ENCODE data around the gene NR0B2.
A peak's percentile ranks its signal among the peaks of the same experiment; 100 is the strongest.

The NR0B2 gene

DNA sequence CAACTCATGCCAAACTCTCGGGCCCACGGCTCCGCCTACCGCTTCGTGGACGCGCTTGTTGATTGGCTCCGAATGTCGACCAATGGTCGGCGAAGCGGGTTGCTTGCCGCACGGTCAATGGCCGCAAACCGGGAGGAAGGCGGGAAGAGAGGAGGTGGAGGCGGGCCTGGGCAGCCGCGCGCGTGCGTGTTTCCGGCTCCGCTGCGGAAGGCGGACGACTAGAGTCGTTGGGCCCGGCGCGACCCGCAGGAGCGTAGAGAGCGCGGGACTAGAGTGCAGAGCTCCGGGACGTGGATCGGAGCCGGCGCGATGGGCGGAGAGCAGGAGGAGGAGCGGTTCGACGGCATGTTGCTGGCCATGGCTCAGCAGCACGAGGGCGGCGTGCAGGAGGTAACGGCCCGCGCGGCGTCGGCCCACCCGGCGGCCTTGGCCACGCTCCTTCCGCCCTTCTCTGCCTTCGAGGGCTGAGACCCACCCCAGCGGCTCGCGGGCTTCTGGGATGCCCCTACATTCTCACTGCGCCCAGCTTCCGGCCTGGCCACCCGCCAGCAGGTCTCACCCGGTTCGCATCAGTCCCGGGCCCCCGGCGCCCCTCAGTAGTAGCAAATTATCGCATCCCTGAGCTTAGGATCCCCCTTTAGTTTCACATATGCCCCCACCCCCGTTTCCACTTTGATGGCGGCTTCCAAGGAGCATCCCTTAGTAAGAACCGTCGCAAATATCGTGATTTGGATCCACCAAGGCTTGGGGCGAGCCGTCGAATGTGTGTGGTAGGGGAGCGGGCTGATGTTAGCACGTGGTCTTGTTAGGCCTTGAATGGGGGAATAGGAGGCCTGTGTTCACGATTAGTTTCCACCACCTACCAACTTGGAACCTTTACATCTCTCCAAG is 8.0 kb upstream of the NR0B2 start, which contains the start of gene NUDC:
NUDC (plus strand) TSS at position 204 of the 891 bp plus-strand sequence; CDS start at position 310, 106 bp downstream.
- peak within 1 kb of the TSS; percentile 94 for H3K4me3 ChIP-seq (ENCODE audit: low read depth, low read length)
- TF ChIP-seq, protein P1, sequence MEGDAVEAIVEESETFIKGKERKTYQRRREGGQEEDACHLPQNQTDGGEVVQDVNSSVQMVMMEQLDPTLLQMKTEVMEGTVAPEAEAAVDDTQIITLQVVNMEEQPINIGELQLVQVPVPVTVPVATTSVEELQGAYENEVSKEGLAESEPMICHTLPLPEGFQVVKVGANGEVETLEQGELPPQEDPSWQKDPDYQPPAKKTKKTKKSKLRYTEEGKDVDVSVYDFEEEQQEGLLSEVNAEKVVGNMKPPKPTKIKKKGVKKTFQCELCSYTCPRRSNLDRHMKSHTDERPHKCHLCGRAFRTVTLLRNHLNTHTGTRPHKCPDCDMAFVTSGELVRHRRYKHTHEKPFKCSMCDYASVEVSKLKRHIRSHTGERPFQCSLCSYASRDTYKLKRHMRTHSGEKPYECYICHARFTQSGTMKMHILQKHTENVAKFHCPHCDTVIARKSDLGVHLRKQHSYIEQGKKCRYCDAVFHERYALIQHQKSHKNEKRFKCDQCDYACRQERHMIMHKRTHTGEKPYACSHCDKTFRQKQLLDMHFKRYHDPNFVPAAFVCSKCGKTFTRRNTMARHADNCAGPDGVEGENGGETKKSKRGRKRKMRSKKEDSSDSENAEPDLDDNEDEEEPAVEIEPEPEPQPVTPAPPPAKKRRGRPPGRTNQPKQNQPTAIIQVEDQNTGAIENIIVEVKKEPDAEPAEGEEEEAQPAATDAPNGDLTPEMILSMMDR (IDR thresholded peaks at IDR 0.05; ENCODE audit: insufficient read depth, low read depth, low read length, missing control alignments), result no peak
- DNase-seq (ENCODE audit: low read depth), result peak; percentile 98

DNA sequence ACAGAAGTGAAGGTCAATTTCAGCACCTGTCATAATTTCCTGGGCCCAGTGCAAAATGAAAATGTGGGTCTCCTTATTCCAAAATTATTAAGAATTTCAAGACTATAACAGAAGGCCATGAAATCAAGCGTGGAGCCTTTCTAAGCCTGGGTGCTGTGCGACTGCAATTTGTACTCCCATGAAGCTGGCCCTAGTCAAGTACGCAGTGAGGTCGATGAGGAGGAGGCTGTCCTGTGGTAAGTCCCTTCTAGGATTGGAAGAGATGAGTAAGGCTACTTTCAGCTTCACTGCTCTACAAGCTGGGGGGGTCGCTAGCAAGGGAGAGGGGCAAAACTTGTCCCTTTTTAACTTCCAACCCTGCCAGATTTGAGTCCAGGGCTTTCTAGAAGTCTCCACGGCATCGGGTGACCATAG is 7.4 kb upstream of the NR0B2 start:
- no peak for DNase-seq (ENCODE audit: low read depth)
- peak overlapping the region; percentile 57 for H3K4me3 ChIP-seq (ENCODE audit: low read depth, low read length)
- TF ChIP-seq, protein P1 (IDR thresholded peaks at IDR 0.05; ENCODE audit: insufficient read depth, low read depth, low read length, missing control alignments), result no peak

DNA sequence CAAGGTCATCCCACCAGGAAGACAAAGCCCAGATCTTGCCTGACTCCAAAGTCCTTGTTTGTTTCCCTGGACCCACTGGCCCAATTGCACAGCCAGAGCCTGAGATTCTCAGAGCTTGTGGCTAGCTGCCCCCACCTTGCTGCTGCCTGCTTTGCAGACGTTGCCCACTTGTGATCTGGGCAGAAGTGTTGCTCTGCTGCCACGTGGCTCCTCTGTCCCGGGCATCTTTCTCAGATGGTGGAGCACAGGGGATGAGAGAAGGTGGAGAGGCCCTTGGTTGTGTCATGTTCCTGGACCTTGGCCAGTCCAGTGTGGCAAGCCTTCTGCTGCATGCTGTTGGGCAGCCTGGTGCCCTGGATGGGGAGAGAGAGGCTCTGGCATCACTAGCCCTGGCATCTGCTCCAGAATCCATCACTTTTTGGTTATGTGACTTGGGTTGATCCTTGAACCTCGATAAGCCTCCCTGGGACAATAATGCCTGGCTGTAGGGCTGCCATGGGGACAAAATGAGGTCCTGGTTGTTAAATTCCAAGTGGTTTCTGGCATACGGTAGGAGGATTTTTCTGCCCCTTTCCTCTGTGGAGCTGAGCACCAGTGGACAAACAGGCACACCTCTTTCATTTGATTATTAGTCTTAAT is 1.5 kb upstream of the NR0B2 start:
- no peak overlapping the region for H3K4me3 ChIP-seq (ENCODE audit: low read depth, low read length)
- TF ChIP-seq, protein P1 (IDR thresholded peaks at IDR 0.05; ENCODE audit: insufficient read depth, low read depth, low read length, missing control alignments), result no peak
- no peak for DNase-seq (ENCODE audit: low read depth)

DNA sequence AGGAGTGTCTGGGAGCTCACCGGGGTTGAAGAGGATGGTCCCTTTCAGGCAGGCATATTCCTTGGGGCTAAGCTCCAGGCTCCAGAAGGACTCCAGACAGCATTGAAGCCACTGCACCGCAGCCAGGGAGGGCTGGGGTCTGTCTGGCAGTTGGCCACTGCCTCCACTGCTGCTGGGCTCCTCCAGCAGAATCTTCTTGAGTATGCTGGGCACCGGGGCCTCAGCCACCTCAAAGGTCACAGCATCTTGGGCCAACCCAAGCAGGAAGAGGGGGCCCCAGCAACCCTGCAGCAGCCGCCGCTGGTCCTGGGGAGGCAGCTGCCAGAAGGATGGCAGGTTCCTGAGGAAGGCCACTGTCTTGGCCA is 404 bp downstream of the NR0B2 start:
- TF ChIP-seq, protein P1 (IDR thresholded peaks at IDR 0.05; ENCODE audit: insufficient read depth, low read depth, low read length, missing control alignments), result no peak
- H3K4me3 ChIP-seq (ENCODE audit: low read depth, low read length), result no peak overlapping the region
- no peak for DNase-seq (ENCODE audit: low read depth)

DNA sequence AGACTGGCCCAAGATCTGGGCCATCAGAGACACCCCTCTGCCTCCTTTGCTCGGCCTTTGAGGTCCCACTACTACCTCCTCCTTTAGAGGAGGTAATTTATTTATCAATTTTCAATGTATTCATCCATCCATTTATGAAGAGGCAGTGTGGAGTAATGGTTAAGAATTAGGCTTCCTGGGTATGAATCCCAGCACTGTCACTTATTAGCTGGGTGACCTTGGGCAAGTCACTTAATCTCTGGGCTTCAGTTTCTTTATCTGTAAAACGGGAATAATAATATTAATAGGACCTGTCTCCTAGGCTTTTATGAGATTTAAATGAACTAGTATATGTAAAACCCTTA is 1.7 kb downstream of the NR0B2 start:
- H3K4me3 ChIP-seq (ENCODE audit: low read depth, low read length), result no peak overlapping the region
- TF ChIP-seq, protein P1 (IDR thresholded peaks at IDR 0.05; ENCODE audit: insufficient read depth, low read depth, low read length, missing control alignments), result no peak
- no peak for DNase-seq (ENCODE audit: low read depth)

DNA sequence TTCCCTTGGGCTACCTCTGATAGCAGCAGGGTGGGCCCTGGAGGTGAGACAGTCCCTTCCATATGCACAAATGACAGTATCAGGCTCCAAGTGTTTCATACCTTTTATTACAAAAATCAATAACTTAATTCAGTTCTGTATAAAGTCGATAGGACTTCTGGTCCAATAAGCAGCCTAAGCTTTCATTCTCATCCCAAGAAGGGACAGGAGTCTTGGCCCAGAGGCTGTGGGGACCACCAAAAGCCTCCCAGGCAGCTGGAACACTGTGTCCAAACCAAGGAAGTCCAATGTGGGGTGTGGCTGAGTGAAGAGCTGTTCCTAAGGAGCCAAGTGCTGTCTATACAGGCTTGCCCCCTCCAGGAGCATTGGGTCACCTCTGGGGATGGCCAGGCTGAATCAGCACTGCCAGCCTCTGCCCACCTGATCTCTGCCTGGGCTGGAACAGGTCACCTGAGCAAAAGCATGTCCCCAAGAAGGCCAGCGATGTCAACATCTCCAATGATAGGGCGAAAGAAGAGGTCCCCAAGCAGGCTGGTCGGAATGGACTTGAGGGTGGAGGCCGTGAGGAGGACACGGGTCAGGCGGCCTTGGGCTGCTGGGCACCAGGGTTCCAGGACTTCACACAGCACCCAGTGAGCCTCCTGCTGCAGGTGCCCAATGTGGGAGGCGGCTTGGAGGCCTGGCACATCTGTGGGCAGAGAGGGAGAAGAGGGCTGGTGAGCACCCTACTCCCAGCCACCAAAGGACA is 2.2 kb downstream of the NR0B2 start:
- H3K4me3 ChIP-seq (ENCODE audit: low read depth, low read length), result no peak overlapping the region
- TF ChIP-seq, protein P1 (IDR thresholded peaks at IDR 0.05; ENCODE audit: insufficient read depth, low read depth, low read length, missing control alignments), result no peak

More for the DNA sequence above, 2.2 kb downstream of the NR0B2 start:
- no peak for DNase-seq (ENCODE audit: low read depth)

Data from GM12865 (cell line).